GM21390 (cell line): ENCODE measurements around the gene RABL2A.
"Not testable (repeated sequence)": the region's sequence is repeated elsewhere in the genome, so short reads cannot be mapped to it uniquely, and the experiment has no call there.

ENCODE experiments used
- ATAC-seq: cut with Tn5 transposase; IDR thresholded peaks from one replicate; pipeline ENCODE4 v1.9.1; 2021; ENCODE audit not compliant: unreplicated experiment

The RABL2A gene

GRCh38 chr2:113606036-113606435, 21.0 kb upstream of the RABL2A start:
- not testable (repeated sequence) for ATAC-seq

DNA sequence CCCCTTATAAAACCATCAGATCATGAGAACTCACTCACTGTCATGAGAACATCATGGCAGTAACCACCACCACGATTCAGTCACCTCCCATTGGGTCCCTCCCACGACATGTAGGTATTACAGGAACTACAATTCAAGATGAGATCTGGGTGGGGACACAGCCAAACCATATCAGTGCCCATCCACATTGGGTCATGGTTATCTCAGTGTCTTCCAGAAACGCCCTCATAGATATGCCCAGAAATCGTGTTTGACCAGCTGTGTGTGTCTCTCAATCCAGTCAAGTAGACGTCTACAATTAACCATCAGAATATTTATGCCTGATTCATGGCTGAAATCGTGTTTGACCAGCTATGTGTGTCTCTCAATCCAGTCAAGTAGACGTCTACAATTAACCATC, 17.2 kb upstream of the RABL2A start:
- not testable (repeated sequence) for ATAC-seq

- ATAC-seq: not testable (repeated sequence)
These were observed 6.1 kb upstream of the RABL2A start for GRCh38 chr2:113621002-113621401.

DNA sequence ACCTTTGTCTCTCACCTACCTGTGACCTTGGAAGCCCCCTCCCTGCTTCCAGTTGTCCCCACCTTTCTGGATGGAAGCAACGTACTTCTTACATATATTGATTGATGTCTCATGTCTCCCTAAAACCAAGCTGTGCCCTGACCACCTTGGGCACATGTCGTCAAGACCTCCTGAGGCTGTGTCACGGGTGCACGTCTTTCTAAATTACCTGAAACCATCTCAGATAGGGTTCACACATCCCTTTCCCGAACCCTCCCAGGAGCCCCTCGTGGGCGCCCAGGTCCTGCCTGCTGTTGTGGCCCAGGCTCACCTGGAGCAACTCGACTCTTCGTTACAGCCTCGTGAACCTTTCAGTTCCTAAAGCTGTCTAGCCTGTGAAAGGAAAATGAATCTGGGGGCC, 1.2 kb upstream of the RABL2A start:
- not testable (repeated sequence) for ATAC-seq

DNA sequence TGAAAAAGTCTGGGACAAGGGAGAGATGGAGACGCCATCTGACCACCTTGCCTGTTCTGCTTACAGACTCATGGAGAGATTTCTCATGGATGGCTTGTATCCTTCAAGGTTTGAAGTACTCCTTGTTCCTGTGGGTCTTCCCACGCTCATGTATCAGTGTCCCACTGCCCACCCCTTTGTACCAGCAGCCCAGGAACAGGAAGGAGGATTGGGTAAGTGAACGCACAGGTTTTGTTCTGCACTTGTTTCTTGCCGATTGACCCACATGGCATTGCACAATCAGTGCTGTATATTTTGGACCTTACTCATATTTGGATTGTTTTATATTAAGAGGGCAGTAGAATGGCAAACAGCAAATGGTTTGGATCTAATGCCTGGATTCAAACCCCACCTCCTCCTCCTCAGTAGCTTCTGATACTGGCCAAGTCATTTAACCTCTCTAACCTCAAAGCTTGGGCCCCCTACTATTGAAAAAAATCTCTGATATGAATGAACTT, 5.8 kb downstream of the RABL2A start:
- not testable (repeated sequence) for ATAC-seq

GRCh38 chr2:113635358-113635757, 8.3 kb downstream of the RABL2A start:
- ATAC-seq: not testable (repeated sequence)

- not testable (repeated sequence) for ATAC-seq
These were observed 9.2 kb downstream of the RABL2A start for GRCh38 chr2:113636226-113636625.

- not testable (repeated sequence) for ATAC-seq
These were observed 11.0 kb downstream of the RABL2A start for GRCh38 chr2:113638084-113638483.

DNA sequence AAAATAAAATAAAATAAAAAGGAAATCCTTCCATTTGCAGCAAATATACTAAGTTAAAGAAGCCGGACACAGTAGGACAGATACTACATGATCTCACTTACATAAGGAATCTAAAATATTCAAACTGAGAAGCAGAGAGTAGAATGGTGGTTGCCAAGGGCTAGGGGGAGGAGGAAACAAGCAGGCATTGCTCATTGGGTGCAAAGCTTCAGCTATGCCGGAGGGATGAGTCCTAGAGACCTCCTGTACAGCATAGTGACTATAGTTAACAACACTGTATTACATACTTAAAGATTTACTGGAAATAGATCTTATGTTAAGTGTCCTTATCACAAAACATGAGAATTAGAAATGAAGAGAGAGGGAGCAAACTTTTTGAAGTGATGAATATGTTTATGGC, 19.2 kb downstream of the RABL2A start:
- not testable (repeated sequence) for ATAC-seq

DNA sequence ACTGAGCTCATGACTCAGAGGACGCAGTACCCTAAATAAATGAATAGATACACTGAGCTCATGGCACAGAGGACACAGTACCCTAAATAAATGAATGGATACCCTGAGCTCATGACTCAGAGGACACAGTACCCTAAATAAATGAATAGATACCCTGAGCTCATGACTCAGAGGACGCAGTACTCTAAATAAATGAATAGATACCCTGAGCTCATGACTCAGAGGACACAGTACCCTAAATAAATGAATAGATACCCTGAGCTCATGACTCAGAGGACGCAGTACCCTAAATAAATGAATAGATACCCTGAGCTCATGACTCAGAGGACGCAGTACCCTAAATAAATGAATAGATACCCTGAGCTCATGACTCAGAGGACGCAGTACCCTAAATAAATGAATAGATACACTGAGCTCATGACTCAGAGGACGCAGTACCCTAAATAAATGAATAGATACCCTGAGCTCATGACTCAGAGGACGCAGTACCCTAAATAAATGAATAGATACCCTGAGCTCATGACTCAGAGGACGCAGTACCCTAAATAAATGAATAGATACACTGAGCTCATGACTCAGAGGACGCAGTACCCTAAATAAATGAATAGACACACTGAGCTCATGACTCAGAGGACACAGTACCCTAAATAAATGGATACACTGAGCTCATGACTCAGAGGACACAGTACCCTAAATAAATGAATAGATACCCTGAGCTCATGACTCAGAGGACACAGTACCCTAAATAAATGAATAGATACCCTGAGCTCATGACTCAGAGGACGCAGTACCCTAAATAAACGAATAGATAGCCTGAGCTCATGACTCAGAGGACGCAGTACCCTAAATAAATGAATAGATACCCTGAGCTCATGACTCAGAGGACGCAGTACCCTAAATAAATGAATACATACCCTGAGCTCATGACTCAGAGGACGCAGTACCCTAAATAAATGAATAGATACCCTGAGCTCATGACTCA, 24.1 kb downstream of the RABL2A start:
- not testable (repeated sequence) for ATAC-seq

DNA sequence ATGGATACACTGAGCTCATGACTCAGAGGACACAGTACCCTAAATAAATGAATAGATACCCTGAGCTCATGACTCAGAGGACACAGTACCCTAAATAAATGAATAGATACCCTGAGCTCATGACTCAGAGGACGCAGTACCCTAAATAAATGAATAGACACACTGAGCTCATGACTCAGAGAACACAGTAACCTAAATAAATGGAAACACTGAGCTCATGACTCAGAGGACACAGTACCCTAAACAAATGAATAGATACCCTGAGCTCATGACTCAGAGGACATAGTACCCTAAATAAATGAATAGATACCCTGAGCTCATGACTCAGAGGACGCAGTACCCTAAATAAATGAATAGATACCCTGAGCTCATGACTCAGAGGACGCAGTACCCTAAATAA, 25.5 kb downstream of the RABL2A start:
- not testable (repeated sequence) for ATAC-seq

- not testable (repeated sequence) for ATAC-seq
These were observed 29.1 kb downstream of the RABL2A start for GRCh38 chr2:113656031-113656624.

- not testable (repeated sequence) for ATAC-seq
These were observed 30.7 kb downstream of the RABL2A start for GRCh38 chr2:113657735-113658134.

GRCh38 chr2:113663285-113664060, 36.4 kb downstream of the RABL2A start:
- ATAC-seq: not testable (repeated sequence)

DNA sequence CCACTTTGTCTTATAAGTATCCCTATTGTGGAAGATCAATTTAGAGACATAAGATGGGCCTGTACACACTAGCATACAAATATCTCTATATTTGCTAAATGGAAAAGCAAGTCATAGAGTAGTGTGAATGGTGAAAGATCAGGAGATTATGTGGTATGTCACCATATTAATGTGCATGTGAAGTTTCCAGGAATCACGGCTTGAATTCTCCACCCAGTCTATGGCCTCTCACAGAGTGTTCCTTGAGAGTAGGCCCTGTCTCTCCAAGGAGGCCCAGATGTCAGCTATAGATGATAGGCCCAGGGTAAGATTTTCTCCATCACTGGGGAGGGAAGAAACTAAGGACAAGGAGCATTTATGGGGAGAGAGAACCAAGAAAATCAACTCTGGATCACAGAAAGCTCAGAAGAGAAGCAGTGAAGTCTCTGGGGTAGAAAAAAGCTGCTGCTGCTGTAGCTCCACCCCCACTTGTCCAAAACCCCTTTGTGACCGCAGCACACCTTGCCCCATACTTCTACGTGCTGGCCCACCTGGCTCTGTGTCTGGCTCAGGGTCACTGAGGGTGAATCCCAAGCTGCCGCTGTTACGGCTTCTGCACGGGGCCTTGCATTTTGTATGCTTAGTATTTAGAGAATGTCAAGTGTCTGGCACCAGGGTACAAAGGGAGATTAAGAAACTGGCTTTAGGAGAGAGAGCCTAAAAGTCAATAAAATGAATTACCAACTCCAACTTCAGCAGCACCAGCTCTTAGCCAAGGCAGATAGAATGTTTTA, 37.9 kb downstream of the RABL2A start:
- ATAC-seq: not testable (repeated sequence)

DNA sequence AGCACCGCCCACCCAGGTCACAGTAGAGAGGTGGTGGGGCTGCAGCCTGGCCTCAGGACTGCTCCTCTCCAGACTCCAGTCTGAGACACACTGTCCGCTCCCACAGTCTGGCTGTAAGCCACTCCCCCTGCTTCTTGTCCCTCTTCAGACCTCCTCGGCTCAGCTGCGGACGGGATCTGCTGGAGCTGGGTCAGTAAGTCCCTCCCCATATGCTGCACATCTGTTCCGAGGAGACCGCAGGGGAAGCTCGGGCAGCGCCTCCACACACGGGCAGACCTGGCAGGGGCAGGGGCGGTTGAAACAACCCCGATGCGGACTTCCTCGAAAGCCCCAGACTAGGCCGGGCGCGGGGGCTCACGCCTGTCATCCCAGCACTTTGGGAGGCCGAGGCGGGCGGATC, 41.9 kb downstream of the RABL2A start:
- ATAC-seq: not testable (repeated sequence)

GRCh38 chr2:113672326-113672932, 45.4 kb downstream of the RABL2A start:
- ATAC-seq: no peak

GRCh38 chr2:113675875-113676274, 48.8 kb downstream of the RABL2A start:
- no peak for ATAC-seq

GRCh38 chr2:113676623-113677266, 49.7 kb downstream of the RABL2A start:
- no peak for ATAC-seq
